SK-N-SH treated with all-trans-retinoic acid at 6 μM for 48 hours (cell line): ENCODE data around the gene FLVCR1.

Experiments used
- POU6F1 ChIP-seq: fragments of 250-450 bp; sonication (Bioruptor Pico); IDR thresholded peaks from 2 replicates; pipeline ENCODE4 v1.8.0; 2021; ENCODE audit warnings: low read depth, mild to moderate bottlenecking, moderate library complexity, borderline replicate concordance
- TOX ChIP-seq: fragments of 250-450 bp; sonication (Bioruptor Pico); IDR thresholded peaks from 2 replicates; pipeline ENCODE4 v1.8.0; 2021; ENCODE audit warnings: mild to moderate bottlenecking, moderate library complexity, borderline replicate concordance
- TF ChIP-seq, protein P1 (sequence below): fragments of 250-450 bp; sonication (Bioruptor Pico); IDR thresholded peaks from 2 replicates; pipeline ENCODE4 v1.8.0; 2020; ENCODE audit warnings: mild to moderate bottlenecking, moderate library complexity, borderline replicate concordance

- TF ChIP-seq TOX (CRISPR knock-in tag): no peak
- TF ChIP-seq POU6F1 (CRISPR knock-in tag): no peak
- TF ChIP-seq, protein P1, sequence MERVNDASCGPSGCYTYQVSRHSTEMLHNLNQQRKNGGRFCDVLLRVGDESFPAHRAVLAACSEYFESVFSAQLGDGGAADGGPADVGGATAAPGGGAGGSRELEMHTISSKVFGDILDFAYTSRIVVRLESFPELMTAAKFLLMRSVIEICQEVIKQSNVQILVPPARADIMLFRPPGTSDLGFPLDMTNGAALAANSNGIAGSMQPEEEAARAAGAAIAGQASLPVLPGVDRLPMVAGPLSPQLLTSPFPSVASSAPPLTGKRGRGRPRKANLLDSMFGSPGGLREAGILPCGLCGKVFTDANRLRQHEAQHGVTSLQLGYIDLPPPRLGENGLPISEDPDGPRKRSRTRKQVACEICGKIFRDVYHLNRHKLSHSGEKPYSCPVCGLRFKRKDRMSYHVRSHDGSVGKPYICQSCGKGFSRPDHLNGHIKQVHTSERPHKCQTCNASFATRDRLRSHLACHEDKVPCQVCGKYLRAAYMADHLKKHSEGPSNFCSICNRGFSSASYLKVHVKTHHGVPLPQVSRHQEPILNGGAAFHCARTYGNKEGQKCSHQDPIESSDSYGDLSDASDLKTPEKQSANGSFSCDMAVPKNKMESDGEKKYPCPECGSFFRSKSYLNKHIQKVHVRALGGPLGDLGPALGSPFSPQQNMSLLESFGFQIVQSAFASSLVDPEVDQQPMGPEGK: no peak
Observed at GRCh38 chr1:212838145-212838544, 19.9 kb upstream of the FLVCR1 start.
